CD4-positive, alpha-beta T cell treated with Interleukin-12 subunit alpha and Interleukin-12 subunit beta, for 1 hour (primary cell): Measurements from ENCODE around the gene MYBPH.
A peak's percentile ranks its signal among the peaks of the same experiment; 100 is the strongest.

ENCODE experiments used
- DNase-seq: peaks from one replicate; pipeline ENCODE4 v3.0.0-alpha.2; 2020

MYBPH gene

DNA sequence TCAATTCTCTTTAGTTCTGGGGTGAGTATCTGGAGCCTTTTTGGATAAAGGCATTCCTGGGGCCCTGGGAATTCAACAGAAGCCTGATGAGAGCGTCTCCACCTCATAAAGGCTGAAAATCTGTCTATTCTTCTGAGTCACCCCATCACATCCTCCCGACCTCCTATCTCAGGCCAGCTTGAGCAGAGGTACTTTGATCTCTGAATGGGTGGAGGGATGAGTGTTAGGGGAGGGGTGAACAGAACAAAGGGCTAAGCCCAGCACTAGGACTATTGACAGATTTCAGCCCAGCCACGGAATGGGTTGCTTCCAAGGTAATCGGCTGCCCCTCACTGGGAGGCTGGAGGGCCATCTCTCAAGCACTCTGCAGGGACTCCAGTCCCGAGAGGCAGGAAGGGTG, 2.5 kb upstream of the MYBPH start:
- DNase-seq = no peak

DNA sequence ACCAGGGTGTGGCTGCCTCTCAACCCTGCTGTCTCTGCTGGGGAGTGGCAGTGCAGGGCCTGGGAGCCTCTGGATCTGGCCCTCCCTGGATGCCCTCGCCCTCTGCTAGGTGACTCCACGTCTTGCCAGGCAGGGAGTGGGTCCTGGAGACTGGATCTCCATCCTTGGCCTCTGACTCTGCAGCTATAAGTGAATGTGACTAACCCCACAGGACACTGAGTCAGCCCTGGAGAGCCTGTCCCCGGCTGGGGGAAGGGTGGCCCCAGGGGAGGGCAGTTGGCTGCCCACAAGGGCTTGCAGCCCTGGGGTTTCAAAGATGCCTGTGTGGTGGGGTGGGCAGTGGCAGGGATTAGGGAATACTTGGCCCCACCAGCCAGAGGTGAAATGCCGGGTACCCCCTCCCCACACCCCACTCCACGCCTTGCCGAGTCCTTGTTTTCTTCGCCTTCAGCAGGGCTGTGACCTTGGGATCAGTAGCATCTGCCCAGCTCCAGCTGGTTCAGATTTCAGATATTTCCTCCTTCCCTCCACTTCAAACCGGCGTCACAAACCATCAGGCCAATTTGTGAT, 1.9 kb upstream of the MYBPH start:
- no peak for DNase-seq

DNA sequence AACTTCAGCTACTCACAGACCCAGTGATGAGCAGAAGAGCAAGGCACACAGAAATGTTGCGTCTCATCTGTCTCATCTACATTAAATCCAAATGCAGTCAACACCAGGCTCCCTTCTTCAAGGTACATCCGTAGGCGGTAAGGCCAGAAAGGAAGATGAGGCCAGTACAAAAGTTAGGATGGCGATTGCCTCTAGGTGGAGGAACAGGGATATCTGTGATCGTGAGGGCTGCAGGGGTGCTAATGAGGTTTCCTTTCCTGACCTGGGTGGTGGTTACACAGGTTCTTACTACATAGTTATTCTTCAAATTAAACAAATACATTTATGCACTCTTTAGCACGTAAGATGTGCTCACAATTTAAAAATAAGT, 1.4 kb upstream of the MYBPH start:
- DNase-seq = no peak

DNA sequence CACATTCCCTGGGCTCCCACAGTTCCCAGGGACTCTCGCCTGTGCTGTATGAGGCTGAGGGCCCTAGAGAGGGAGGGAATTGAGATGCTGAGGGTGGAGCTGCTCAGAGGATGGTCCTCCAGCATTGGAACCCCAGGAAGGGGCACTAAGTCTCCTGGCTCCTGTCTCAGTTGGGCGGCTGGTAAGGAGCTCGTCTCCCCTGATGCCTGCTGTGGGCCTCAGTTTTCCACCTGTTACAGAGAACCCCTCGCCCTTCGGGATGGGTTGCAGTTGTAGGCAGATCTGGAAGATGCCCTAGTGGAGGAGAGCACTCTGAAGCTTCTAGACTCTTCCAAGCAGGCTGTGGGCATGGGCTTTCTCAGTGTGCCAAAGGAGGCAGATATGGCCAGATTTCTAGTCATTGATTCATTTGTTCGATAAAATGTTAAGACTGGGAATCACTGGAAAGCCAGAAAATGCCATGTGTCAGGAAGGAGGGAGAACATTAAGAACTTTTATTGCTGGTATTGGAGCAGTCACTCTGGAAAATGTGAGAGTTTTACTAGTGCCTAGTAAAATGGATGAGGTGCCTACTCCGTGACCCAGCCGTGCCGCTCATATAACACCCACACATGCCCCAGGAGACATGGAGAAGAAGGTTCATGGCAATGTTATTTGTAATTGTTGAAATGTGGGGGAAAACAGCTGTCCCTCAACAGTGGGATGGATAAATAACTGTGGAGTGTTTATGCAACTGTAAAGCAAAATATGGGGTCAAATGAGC, 828 bp upstream of the MYBPH start:
- no peak for DNase-seq

DNA sequence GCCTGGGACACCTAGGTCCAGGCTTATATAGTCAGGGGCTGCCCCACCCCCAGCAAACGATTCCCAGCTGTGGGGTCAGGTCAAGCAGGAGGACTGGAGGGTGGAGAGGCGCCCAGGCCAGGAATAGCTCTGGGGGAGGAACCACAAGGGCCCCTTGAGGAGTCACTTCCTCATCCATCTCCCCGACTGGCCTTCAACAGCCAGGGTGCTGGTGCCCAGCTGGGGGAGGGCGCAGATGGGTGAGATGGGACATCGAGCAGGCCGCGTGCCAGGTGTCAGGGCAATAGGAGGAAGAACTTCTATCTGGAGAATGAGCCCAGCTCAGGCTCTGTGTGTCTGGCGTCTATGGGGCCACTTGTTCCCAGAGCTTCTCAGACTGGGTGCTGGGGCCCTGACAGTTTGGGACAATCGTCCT, 208 bp upstream of the MYBPH start:
- no peak for DNase-seq

DNA sequence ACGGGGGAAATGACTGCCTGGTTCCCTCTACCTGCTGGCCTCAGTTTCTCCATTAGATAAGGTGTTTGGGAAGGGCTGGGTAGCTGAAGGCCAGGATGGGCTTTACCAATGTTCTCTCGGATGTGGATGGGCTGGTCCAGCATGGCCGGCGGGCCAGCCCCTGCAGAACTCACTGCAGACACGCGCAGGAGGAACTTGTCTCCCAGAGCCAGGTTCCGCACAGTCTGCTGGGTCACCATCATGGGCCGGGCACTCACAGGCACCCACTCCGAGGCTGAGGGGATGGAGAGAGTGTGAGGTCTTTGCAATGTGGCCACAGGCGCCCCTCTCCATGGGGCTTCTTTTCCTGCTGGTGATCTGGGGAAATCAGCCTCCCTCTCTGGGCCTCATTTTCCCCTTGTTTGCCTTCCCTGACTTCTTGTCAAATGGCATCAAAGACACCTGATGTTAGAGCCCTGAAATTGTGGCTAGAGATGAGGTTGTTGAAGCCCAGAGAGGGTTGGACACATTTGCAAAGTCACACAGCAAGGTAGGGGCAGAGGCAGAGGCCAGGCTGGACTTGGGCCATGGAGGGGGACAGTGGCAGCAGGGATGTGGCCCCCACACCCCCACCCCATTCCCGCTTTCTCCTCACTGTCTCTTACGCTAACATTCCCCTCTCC, 1.2 kb downstream of the MYBPH start:
- DNase-seq = no peak

DNA sequence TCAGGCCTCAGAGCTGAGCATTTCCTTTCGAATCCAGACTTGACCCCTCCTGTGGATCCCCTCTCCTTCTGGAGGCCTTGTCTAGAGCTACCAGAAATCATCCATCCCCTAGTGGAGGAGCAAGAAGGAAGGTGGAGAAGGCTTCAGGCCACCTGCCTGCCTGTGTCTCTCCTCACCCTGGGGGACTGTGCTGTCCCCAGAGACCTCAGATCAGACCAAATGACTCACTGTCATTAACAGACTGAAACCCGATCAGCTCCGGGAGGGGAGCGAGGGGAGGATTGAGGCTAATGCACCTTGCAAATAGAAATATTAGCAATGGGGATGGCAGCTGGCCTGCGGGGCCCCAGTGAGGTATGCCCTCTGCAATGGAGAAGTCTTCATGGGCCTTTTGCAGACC, 2.1 kb downstream of the MYBPH start:
- DNase-seq = no peak

DNA sequence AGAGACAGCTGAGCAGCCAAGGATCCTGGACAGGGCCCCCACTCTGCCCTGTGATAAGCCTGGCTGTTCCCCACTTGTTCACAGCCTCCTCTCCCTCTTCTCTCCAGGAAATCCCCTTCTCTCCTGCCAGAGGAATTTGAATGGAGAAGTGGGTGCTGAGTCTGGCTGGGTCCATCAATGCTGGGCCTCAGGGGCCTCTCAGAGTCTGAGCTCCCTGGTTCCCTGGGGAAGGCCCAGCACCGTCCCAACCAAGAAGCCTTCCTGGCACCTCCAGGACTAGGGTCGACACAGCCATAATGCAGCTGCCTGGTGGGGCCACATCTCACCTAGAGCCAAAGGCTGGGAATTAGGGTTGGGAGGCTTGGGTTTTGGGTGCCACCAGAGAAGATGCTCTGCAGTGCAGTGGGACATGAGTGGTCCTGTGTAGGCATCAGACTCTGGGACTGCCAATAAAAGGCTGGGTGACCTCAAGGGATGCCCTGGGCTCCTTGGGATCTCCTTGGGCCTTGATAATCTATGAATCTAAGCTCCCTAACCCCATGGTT, 2.5 kb downstream of the MYBPH start:
- DNase-seq = no peak

DNA sequence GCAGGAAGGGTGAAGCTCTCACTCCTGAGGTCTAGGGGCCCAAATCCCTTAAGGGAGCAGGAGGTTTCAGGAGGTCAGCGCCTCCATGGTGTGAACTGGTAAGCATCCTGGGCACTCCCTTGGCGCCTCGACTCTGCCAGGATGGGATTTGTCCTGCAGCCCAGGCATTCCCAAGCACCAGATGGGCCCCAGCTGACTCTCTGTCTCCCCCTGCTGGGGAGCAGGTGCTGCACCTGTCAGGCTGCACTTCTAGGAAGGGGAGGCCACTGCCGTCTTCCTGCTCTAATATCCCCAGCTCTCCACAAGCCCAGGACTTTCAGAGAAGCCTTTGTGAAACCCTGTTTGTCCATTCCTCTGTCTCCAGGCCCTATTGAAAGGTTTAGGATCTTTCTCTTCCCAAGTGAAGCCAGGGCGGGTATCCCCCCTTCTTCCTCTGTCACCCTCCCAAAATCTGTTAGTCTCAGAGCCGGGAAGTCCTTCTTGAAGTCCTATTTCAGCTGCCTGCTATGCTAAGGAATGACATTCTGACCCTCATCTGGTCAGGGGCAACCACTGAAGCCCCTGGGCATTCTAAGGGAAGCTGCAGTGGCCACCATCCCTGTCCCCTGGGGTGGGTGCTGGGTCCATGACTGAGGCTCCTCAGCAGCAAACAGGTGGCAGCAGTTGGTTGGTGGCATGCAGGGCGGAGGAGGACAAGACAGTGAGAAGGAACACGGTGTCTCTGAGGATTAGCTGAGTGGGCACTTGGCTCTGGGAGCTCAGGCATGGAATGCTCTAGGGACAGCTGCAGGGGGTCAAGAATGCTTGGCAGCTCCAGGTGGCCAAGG, 3.2 kb downstream of the MYBPH start:
- peak; percentile 26 for DNase-seq

DNA sequence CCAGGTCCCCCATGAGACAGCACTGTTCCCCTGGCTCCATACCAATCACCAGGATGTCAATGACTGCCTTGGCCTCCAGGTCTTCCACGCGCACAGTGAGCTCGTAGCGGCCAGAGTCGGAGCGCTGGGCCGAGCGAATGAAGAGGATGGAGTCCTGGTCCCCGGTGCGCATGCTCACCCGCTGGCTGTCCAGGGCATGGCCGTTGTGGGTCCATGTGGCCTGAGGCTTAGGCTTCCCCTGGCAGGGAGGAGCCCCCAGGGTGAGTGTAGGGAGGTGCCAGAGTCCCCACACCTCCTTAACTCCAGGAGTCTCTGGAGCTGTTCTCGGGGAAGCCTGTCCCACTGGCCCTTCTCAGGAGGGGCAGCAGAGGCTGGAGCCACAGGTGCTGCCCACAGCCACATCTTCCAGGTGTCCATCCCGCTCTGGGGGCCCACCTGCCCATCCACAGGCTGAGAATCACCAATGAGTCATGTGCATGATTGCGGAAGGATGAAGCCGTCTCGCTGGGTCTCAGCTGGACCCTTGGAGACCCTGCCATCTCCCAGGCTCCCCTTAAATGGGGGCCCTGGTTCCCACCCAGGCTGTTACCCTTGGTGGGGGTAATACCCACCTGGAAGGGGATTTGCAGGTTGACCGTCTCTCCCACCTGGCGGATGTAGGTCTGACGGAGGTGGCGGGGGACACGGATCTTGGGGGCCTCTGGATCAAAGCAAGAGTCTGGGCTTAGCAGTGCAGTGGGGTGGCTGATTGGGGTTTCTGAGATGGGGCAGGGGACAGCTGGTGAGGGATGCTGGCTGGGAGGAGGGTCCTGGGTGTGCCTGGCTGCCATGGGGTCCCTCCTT, 4.1 kb downstream of the MYBPH start:
- DNase-seq = no peak

DNA sequence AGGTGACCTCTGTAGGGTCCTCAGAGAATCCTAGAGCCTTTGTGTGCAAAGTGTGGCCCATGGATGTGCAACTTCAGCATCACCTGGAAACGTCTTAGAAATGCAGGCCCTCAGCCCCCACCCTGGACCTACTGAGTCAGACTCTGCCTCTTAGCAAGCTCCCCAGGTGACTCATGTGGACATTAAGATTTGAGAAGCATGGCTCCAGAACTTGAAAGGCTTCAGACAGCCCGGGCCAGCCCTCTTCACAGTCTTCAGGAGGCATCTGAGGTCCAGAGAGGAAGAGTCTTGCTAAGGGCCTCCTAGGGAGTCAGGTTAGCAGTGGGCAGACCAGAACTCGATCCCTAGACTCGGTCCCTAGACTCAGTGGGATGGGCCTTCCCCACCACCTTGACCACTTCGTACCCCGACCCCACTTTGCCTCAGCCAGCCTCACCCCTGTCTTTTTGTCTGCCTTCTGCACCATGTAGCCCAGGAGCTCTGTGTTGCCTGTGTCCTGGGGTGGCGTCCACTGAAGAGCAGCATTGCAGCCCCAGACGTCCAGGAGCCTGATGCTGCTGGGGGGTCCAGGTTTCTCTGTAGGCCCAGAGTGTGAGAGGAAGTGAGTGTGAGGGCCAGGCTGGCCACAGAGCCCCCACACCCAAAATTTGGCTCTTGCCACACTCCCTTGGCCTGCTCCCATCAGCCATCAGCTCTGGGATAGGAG, 4.8 kb downstream of the MYBPH start:
- DNase-seq = no peak

DNA sequence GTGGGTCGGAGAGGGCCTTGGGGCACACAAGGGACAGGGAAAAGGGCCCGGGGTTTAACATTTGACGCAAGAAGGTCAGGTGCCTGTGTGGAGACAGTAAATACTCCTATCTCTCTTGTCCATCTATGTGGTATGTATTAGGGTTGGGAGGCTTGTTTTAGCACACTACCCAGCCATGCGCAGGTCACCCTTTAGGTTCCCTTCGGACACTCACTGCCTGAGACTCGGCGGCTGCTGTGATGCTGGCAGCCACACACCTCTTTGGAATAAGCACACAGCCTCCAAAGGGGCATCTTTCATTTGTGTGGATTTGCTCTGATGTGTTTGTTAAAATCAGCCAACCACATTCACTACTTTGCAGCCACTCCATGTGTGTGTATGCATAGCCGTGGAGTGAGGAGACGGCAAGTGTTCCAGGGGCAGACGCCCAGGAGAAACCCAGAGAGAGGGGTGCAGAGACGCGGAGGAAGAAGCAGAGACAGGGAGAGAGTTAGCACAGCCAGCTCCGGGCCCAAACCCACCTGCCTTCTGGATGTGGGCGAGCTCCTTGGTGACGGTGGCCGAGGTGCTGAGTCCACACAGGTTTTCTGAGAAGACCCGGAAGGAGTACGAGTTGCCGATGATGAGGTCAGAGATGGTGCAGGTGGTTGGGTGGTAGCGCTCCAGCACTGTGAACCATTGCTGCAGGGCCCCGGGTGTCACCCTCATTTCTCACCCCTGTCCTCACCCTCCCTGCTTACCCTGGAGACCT, 5.7 kb downstream of the MYBPH start:
- no peak for DNase-seq

DNA sequence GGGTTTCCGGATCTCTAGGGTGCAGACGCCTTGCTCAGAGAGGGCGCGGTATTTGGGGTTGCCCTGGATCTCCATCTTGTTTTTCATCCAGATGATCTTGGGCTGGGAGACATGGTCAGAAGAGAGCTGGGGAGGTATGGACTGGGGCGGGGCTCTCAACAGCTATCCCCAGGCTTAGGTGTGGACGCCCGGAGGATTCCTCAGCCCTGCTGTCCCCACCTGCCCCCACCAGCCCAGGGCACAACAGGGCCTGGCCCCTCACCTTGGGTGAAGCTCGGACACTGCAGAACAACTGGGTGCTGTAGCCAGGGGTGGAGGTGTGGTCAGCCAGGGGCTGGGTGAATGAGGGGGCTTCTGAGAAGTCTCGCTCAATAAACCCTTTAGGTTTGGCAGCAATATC, 6.6 kb downstream of the MYBPH start:
- DNase-seq = no peak

DNA sequence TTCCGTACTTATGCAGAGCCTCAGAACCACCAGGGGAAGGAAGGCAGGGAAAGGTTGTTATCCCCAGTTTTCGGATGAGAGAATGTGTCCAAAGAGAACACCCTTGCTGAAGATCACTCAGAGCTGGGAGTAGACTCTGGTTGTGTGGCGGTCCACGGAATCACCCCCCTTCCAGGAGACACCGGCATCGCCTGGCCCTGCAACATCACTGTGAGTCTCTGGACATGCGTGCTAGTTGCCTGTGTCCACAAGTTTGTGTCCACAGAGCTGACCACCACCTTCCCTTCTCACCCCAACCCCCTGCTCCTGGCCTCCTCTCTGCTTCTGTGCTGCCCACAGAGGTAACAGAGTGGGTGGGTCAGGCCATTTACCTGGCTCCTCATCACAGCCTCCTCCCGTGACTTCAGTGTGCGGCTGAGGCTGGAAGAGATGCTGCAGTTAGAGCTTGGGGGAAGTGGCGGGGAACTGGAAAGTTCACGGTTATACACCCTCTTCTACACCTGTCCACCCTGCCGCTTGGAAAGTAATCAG, 7.3 kb downstream of the MYBPH start:
- DNase-seq = no peak

DNA sequence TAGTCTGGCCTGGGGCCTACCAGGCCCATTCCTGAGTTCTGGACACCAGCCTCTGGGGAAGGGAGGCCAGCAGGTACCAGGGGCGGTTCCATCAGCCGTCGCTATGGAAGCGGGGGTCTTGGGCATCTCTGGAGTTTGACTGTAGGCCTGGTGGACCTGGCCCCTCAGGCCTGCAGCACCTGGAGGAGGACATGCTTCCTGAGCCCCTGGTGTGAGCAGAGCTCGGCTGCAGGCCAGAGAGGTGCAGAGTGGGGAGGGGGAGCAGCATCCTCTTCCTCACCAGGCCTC, 7.8 kb downstream of the MYBPH start:
- DNase-seq = no peak

DNA sequence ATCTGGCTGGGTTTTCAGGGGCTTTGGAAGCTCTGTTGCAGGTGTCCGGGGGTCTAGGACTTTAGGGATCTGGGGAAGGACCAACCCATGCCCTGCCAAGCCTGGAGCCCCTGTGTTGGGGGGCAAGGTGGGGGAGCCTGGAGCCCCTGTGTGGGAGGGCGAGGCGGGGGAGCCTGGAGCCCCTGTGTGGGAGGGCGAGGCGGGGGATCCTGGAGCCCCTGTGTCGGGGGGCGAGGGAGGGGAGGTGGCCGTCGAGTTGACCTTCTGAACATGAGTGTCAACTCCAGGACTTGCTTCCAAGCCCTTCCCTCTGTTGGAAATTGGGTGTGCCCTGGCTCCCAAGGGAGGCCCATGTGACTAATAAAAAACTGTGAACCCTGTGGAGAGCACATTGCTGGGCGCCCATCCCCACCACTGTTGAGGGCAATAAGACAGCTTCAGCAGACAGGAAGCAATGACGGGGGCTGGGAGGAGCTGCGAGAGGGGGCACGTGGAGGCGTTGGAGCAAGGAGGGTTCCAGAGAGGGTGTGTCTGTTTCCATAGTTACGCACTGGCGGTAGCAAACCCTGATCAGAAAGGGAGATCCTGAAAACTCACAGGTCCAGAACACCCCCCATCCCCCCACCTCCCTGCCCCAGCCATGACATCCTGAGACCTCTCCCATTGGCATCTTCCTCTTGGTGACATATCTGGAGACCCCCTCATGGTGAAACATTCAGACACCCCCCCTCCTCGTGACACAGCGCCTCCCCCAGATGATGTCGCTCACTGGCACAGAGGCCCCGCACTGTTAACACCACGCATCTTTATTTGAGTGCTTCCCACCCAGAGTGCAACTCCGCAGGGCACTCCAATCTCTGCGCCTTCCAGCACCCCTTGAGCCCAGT, 8.4 kb downstream of the MYBPH start:
- DNase-seq = no peak

DNA sequence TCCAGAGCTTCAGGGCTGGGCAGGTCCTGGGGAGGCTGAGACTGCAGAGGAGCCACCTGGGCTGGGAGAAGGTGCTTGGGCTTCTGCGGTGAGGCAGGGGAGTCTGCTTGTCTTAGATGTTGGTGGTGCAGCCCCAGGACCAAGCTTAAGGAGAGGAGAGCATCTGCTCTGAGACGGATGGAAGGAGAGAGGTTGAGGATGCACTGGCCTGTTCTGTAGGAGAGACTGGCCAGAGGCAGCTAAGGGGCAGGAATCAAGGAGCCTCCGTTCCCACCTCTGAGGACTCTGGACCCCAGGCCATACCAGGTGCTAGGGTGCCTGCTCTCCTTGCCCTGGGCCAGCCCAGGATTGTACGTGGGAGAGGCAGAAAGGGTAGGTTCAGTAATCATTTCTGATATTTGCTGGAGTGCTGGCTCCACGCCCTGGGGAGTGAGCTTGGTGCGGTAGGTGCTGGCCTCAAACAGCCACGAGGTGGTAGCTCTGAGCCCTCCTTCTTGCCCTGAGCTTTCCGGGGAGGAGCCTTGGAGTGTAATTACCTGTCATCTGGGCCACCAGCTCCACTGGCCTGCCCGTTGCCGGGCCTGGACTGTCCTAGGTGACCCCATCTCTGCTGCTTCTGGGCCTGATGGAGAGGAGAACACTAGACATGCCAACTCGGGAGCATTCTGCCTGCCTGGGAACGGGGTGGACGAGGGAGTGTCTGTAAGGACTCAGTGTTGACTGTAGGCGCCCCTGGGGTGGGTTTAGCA, 9.3 kb downstream of the MYBPH start:
- DNase-seq = no peak

DNA sequence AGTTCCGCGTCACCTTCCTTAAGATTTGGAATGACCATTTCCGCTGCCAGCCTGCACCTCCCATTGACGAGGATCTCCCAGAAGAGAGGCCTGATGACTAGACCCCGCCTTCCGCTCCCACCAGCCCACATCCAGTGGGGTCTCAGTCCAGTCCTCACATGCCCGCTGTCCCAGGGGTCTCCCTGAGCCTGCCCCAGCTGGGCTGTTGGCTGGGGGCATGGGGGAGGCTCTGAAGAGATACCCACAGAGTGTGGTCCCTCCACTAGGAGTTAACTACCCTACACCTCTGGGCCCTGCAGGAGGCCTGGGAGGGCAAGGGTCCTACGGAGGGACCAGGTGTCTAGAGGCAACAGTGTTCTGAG, 9.8 kb downstream of the MYBPH start:
- no peak for DNase-seq
